Left ventricle myocardium inferior (tissue), 1 donor: ENCODE measurements around the gene MAPK6. TPM values are rescaled to one million over a fixed set of nuclear protein-coding genes. Genes with fewer than 3 reads are reported as not detected.

Experiments
- DNase-seq: peaks from one replicate; pipeline ENCODE4 v3.0.0-alpha.2; 2020
- H3K27ac ChIP-seq: fragments of 200-600 bp; replicated peaks from 2 replicates; pipeline ENCODE4 v1.8.0; 2021
- H3K27me3 ChIP-seq: fragments of 200-600 bp; 2 replicates; pipeline ENCODE4 v1.8.0; 2021; ENCODE audit warnings: low read depth
- H3K36me3 ChIP-seq: fragments of 200-600 bp; 2 replicates; pipeline ENCODE4 v1.8.0; 2021
- H3K4me1 ChIP-seq: fragments of 200-600 bp; 2 replicates; pipeline ENCODE4 v1.8.0; 2021
- H3K4me3 ChIP-seq: fragments of 200-600 bp; 2 replicates; pipeline ENCODE4 v1.8.0; 2021; ENCODE audit warnings: mild to moderate bottlenecking, moderate library complexity
- H3K9me3 ChIP-seq: fragments of 200-600 bp; replicated peaks from 2 replicates; pipeline ENCODE4 v1.8.0; 2021
- CTCF ChIP-seq: fragments of 200-600 bp; IDR thresholded peaks from 2 replicates; pipeline ENCODE4 v1.8.0; 2021; ENCODE audit warnings: antibody characterized with exemption, mild to moderate bottlenecking, borderline replicate concordance
- intact Hi-C: fragments of 100-400 bp; cut with micrococcal nuclease; formaldehyde crosslinking; loops from one replicate; pipeline ENCODE4 v1.11.0; 2022
- total RNA-seq: library from RNA; stranded (reverse); fragmentation: NEBNext Ultra II Directional; extraction: Animal tissue kit (Norgen Biotek cat#: 25700); gene quantifications from one replicate; pipeline ENCODE4 v1.2.1, GENCODE V29; 2021
- donor health status: DM: no; HTN: yes; CAD: no; lungs with severe emphysema.

The MAPK6 gene
- total RNA-seq, 1 donor from 2014 or later, result 19.2 TPM

GRCh38 chr15:52113235-52113634 is 94.2 kb downstream of the MAPK6 start:
- no peaks in the 10 kb centered on the region for H3K9me3 ChIP-seq
- H3K27me3 ChIP-seq, result peaks cover 51% of the 10 kb centered on the region
- no peak for DNase-seq
- H3K36me3 ChIP-seq, result no peaks in the 10 kb centered on the region
- no peak overlapping the region for H3K4me3 ChIP-seq
- TF ChIP-seq CTCF, result no peak
- H3K27ac ChIP-seq, result no peak overlapping the region
- H3K4me1 ChIP-seq, result peaks cover 9% of the 10 kb centered on the region
- intact Hi-C loops, result no loop called here

DNA sequence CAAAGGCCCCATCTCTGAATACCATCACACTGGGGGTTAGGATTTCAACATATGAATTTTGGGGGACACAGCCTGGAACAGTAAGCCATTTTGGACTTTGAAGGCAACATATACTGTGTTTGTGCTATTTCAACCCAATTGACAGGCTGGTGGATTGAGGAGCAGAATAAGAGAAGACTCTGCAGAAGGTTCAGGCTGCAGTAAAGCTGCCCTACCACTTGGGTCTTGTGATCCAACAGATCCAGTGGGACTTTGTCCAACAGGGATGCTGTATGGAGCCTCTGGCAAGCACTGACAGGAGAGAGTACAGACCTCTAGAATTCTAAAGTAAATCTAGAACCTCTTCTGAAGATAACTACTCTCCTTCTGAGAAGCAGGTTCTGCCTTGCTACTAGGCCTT is 94.7 kb downstream of the MAPK6 start:
- peaks cover 51% of the 10 kb centered on the region for H3K27me3 ChIP-seq
- H3K36me3 ChIP-seq, result no peaks in the 10 kb centered on the region
- no peak for DNase-seq
- TF ChIP-seq CTCF, result no peak
- no peak overlapping the region for H3K27ac ChIP-seq
- peaks cover 9% of the 10 kb centered on the region for H3K4me1 ChIP-seq
- no peak overlapping the region for H3K4me3 ChIP-seq
- intact Hi-C loops, result no loop called here
- H3K9me3 ChIP-seq, result no peaks in the 10 kb centered on the region

- Histone ChIP-seq H3K4me1 (peaks cover 9% of the 10 kb centered on the region), H3K9me3 (no peaks in the 10 kb centered on the region), H3K27me3 (peaks cover 48% of the 10 kb centered on the region), H3K4me3 (no peak overlapping the region), H3K36me3 (no peaks in the 10 kb centered on the region), H3K27ac (no peak overlapping the region)
- no peak for TF ChIP-seq CTCF
- intact Hi-C loops, result no loop called here
- no peak for DNase-seq
Measured at GRCh38 chr15:52114261-52115055, 95.4 kb downstream of the MAPK6 start.

DNA sequence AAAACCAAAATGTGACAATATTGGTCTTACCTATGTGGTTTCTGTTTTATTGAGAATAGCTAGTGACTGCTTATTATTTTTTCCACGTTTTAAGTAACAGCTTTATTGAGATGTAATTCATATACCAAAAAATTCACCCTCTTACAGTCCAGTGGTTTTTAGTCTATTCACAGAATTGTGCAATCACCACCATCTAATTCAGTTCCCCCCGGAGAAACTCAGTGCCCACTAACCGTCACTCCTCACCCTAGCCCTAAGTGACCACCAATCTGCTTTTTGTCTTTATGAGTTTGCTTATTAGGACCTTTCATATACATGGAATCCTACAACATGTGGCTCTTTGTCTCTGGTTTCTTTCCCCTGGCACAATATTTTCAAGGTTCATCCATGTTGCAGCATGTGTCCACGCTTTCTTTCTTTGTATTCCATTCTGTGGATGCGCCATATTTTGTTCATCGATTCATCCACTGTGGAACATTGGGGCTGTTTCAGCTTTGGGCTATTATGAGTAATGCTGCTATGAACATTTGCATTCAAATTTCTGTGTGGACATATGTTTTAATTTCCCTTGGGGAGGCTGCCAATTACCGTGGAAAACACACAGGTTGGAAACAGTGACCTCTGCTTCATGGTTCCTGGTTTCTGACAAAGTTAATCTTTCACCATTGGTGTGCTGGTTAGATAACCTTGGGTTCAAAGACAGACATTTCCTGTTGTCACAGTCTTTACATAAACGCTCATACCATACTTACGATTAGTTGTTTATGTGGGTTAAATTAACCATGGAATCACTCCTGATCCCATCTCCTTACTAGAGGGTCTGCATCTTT is 96.8 kb downstream of the MAPK6 start:
- intact Hi-C loops, result no loop called here

More for the DNA sequence above, 96.8 kb downstream of the MAPK6 start:
- no peak for TF ChIP-seq CTCF
- Histone ChIP-seq H3K36me3 (no peaks in the 10 kb centered on the region), H3K4me3 (no peak overlapping the region), H3K4me1 (peaks cover 9% of the 10 kb centered on the region), H3K27ac (no peak overlapping the region), H3K9me3 (no peaks in the 10 kb centered on the region), H3K27me3 (peaks cover 34% of the 10 kb centered on the region)
- DNase-seq, result no peak

Other genes with a start within 250 kb of the MAPK6 start
- gene TMOD3, start 189.6 kb upstream of the MAPK6 start, total RNA-seq, result 30.9 TPM
- 9.7 TPM for gene LEO1, start 47.4 kb upstream of the MAPK6 start, total RNA-seq
- gene BCL2L10, start 93.6 kb downstream of the MAPK6 start, total RNA-seq, result not detected
- gene GNB5, start 172.2 kb downstream of the MAPK6 start, total RNA-seq, result 10.5 TPM